HG03039 (cell line): ENCODE measurements around the gene RNF217.
"Not testable (repeated sequence)": the region's sequence is repeated elsewhere in the genome, so short reads cannot be mapped to it uniquely, and the experiment has no call there.

Experiments
- ATAC-seq: cut with Tn5 transposase; IDR thresholded peaks from one replicate; pipeline ENCODE4 v1.9.1; 2021; ENCODE audit warnings: mild to moderate bottlenecking, moderate library complexity; ENCODE audit not compliant: unreplicated experiment

The RNF217 gene

GRCh38 chr6:125013938-125014660, 51.9 kb downstream of the RNF217 start:
- ATAC-seq, result no peak

GRCh38 chr6:125014661-125014957, 52.4 kb downstream of the RNF217 start:
- ATAC-seq, result no peak

- ATAC-seq, result no peak
These were observed 52.9 kb downstream of the RNF217 start for GRCh38 chr6:125015152-125015551.

GRCh38 chr6:125018136-125018535, 55.9 kb downstream of the RNF217 start:
- no peak for ATAC-seq

GRCh38 chr6:125019281-125019680, 57.0 kb downstream of the RNF217 start:
- ATAC-seq, result no peak

GRCh38 chr6:125019918-125020317, 57.7 kb downstream of the RNF217 start:
- ATAC-seq, result no peak

- no peak for ATAC-seq
These were observed 58.1 kb downstream of the RNF217 start for GRCh38 chr6:125020385-125020784.

- ATAC-seq, result no peak
These were observed 60.3 kb downstream of the RNF217 start for GRCh38 chr6:125022391-125022989.

- no peak for ATAC-seq
These were observed 63.1 kb downstream of the RNF217 start for GRCh38 chr6:125025164-125025854.

- ATAC-seq, result no peak
These were observed 65.0 kb downstream of the RNF217 start for GRCh38 chr6:125027287-125027686.

GRCh38 chr6:125030969-125031368, 68.7 kb downstream of the RNF217 start:
- no peak for ATAC-seq

GRCh38 chr6:125031385-125031784, 69.1 kb downstream of the RNF217 start:
- no peak for ATAC-seq

- ATAC-seq, result not testable (repeated sequence)
These were observed 72.7 kb downstream of the RNF217 start for GRCh38 chr6:125034929-125035328.

- not testable (repeated sequence) for ATAC-seq
These were observed 74.2 kb downstream of the RNF217 start for GRCh38 chr6:125036486-125036885.

- no peak for ATAC-seq
These were observed 75.6 kb downstream of the RNF217 start for GRCh38 chr6:125037827-125038226.

- ATAC-seq, result no peak
These were observed 76.7 kb downstream of the RNF217 start for GRCh38 chr6:125038925-125039324.

GRCh38 chr6:125041740-125042459, 79.7 kb downstream of the RNF217 start:
- ATAC-seq, result no peak

- ATAC-seq, result no peak
These were observed 81.8 kb downstream of the RNF217 start for GRCh38 chr6:125044066-125044465.

GRCh38 chr6:125044667-125045066, 82.4 kb downstream of the RNF217 start:
- no peak for ATAC-seq

- ATAC-seq, result no peak
These were observed 84.1 kb downstream of the RNF217 start for GRCh38 chr6:125046107-125046925.

- ATAC-seq, result no peak
These were observed 86.0 kb downstream of the RNF217 start for GRCh38 chr6:125048274-125048673.
